Sigmoid colon (tissue), 7 donors: ENCODE measurements around the gene TUBGCP4. TPM values are rescaled to one million over a fixed set of nuclear protein-coding genes. Genes with fewer than 3 reads are reported as not detected.

ENCODE experiments used
- DNase-seq: peaks from one replicate; pipeline ENCODE4 v3.0.0-alpha.2; 2019
- H3K27ac ChIP-seq, 4 donors: fragments of 200-600 bp; sonication (generic); one replicate each; pipeline ENCODE4 v1.5.1; 2016 to 2019; ENCODE audit warnings: mild to moderate bottlenecking in 1 of 4
- H3K27me3 ChIP-seq, 3 donors: fragments of 200-600 bp; sonication (generic); one replicate each; pipeline ENCODE4 v1.5.1; 2019; ENCODE audit warnings: mild to moderate bottlenecking in 1 of 3
- H3K36me3 ChIP-seq, 4 donors: fragments of 200-600 bp; sonication (generic); one replicate each; pipeline ENCODE4 v1.5.1; 2016 to 2019
- H3K4me1 ChIP-seq, 4 donors: fragments of 200-600 bp; sonication (generic); one replicate each; pipeline ENCODE4 v1.5.1; 2017 to 2019
- H3K4me3 ChIP-seq, 4 donors: fragments of 200-600 bp; sonication (generic); one replicate each; pipeline ENCODE4 v1.5.1; 2017 to 2019; ENCODE audit warnings: mild to moderate bottlenecking in 2 of 4, moderate library complexity in 1 of 4
- H3K9me3 ChIP-seq, 4 donors: fragments of 200-600 bp in 3 of 4; sonication (generic) in 3 of 4; one replicate each; pipeline versions ENCODE4 v1.5.1 to v1.6.1; 2013 to 2019
- CTCF ChIP-seq, 4 experiments: fragments of 450-650 bp in 3 of 4; fragments of 200-600 bp in 1 of 4; IDR thresholded peaks; one replicate each; pipeline ENCODE4 v1.5.1; 2016 to 2019; ENCODE audit warnings: antibody characterized with exemption in 4 of 4, mild to moderate bottlenecking in 3 of 4, moderate library complexity in 2 of 4
- EP300 ChIP-seq, 4 donors: sonication (generic); formaldehyde crosslinking; IDR thresholded peaks; one replicate each; pipeline ENCODE4 v1.6.1; 2017; ENCODE audit warnings: antibody characterized with exemption in 4 of 4
- POLR2A ChIP-seq, 2 donors: fragments of 450-650 bp; IDR thresholded peaks; one replicate each; pipeline ENCODE4 v1.6.1; 2016; ENCODE audit warnings: antibody characterized with exemption in 2 of 2, mild to moderate bottlenecking in 2 of 2, moderate library complexity in 2 of 2
- POLR2AphosphoS5 ChIP-seq, 4 donors: sonication (generic); formaldehyde crosslinking; IDR thresholded peaks; one replicate each; pipeline ENCODE4 v1.6.1; 2017; ENCODE audit warnings: antibody characterized with exemption in 4 of 4
- WGBS, 2 donors: extraction: QIAGEN DNeasy Blood & Tissue Kit; methylation state at CpG; one replicate each; pipeline ENCODE4 v1.1.7; 2013; 5-methylcytosine and 5-hydroxymethylcytosine counted together
- intact Hi-C: fragments of 100-400 bp; cut with DNase I; formaldehyde crosslinking; loops from one replicate; pipeline ENCODE4 v1.15.1; 2023
- polyA plus RNA-seq, 3 donors: library from polyadenylated mRNA; stranded (reverse); fragments of 200-250 nt; gene quantifications; one replicate each; pipeline ENCODE4 v1.2.3, GENCODE V29; 2013
- total RNA-seq, 4 donors: library from RNA; depleted of rRNA; stranded (reverse); fragments of >200 nt; gene quantifications; one replicate each; pipeline ENCODE4 v1.1.0, GENCODE V29; 2016
- donor health status: healthy with polysubstance abuse.
- donor health status: Bipolar disorder and iron deficiency.
- donor health status: healthy.

The TUBGCP4 gene, protein sequence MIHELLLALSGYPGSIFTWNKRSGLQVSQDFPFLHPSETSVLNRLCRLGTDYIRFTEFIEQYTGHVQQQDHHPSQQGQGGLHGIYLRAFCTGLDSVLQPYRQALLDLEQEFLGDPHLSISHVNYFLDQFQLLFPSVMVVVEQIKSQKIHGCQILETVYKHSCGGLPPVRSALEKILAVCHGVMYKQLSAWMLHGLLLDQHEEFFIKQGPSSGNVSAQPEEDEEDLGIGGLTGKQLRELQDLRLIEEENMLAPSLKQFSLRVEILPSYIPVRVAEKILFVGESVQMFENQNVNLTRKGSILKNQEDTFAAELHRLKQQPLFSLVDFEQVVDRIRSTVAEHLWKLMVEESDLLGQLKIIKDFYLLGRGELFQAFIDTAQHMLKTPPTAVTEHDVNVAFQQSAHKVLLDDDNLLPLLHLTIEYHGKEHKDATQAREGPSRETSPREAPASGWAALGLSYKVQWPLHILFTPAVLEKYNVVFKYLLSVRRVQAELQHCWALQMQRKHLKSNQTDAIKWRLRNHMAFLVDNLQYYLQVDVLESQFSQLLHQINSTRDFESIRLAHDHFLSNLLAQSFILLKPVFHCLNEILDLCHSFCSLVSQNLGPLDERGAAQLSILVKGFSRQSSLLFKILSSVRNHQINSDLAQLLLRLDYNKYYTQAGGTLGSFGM
- 10 to 100 TPM; 10.2 to 14.6 (median 12.1) TPM for total RNA-seq
- 10 to 100 TPM in 1 of 3 donors, 1 to 10 TPM in 2; 1.8 to 11.2 (median 2.5) TPM for polyA plus RNA-seq

GRCh38 chr15:43370975-43371974 lies at the start of gene TUBGCP4, which contains the start of gene ZSCAN29:
TUBGCP4 (plus strand) TSS chr15:43371101; CDS start chr15:43371355, 254 bp downstream.
ZSCAN29 (minus strand) TSS chr15:43371043; CDS start chr15:43369913, 1,130 bp downstream.
- Histone ChIP-seq H3K4me3 (peak within 1 kb of the TSS; percentile 77 to 93 (median 82)), H3K9me3 (no peaks in the 10 kb centered on the region), H3K36me3 (peaks cover 2 to 12% (median 8%) of the 10 kb centered on the region in 4 donors), H3K27ac (peak within 1 kb of the TSS; percentile 78 to 82 (median 80)), H3K27me3 (no peaks in the 10 kb centered on the region), H3K4me1 (peaks cover 0 to 34% (median 27%) of the 10 kb centered on the region in 4 donors)
- intact Hi-C loops, result no loop called here
- peak in 1 of 4 experiments; percentile 12 for TF ChIP-seq CTCF (IDR thresholded peaks at IDR 0.05)
- TF ChIP-seq POLR2A (IDR thresholded peaks at IDR 0.05), result no peak
- peak in 3 of 4 donors; percentile 12 to 63 (median 52) for TF ChIP-seq POLR2AphosphoS5 (IDR thresholded peaks at IDR 0.05)
- 1 to 2% methylated on average over 66 of the region's 66 CpGs for WGBS, 2 donors
- DNase-seq, result peak; percentile 89

DNA sequence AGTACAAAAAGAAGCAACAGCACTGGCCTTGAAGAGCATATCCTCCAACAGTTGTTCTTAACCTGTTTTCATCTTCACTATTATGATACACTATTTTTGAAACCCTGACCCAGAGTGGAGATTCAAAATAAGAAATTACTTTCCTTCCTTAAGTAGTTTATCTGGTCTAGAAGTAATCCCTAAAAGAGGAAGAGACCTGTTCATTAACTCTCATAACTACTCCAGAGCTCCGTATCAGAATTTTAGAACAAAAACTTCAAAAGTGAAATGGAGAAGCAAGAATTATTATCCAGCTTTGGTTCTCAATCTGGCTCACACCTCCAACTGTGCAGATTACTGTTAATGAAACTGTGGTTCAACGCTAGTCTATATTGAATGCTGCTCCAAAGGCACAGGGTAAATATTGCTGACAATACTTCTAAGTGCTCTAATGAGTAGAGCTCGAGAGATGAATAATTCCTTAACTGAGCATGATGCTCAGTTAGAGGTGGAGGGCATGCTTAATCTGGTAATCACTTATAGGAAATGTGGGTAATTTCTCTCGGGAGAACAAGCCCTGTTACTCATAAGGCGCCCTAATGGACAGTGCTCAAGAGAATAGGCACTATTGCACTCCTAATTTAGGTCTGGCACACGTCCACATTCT lies 45.7 kb upstream of the TUBGCP4 start:
- intact Hi-C loops, result no loop called here
- H3K4me3 ChIP-seq, result no peak overlapping the region
- no peaks in the 10 kb centered on the region for H3K36me3 ChIP-seq
- peaks cover 0 to 22% (median 18%) of the 10 kb centered on the region in 4 donors for H3K4me1 ChIP-seq
- no peaks in the 10 kb centered on the region for H3K9me3 ChIP-seq
- TF ChIP-seq CTCF (IDR thresholded peaks at IDR 0.05), result no peak
- TF ChIP-seq POLR2A (IDR thresholded peaks at IDR 0.05), result no peak
- no peak for TF ChIP-seq POLR2AphosphoS5 (IDR thresholded peaks at IDR 0.05)
- TF ChIP-seq EP300 (IDR thresholded peaks at IDR 0.05), result no peak
- DNase-seq, result no peak
- no peaks in the 10 kb centered on the region for H3K27me3 ChIP-seq
- H3K27ac ChIP-seq, result no peak overlapping the region
- 77% methylated on average over 6 of the region's 6 CpGs for WGBS, 2 donors

DNA sequence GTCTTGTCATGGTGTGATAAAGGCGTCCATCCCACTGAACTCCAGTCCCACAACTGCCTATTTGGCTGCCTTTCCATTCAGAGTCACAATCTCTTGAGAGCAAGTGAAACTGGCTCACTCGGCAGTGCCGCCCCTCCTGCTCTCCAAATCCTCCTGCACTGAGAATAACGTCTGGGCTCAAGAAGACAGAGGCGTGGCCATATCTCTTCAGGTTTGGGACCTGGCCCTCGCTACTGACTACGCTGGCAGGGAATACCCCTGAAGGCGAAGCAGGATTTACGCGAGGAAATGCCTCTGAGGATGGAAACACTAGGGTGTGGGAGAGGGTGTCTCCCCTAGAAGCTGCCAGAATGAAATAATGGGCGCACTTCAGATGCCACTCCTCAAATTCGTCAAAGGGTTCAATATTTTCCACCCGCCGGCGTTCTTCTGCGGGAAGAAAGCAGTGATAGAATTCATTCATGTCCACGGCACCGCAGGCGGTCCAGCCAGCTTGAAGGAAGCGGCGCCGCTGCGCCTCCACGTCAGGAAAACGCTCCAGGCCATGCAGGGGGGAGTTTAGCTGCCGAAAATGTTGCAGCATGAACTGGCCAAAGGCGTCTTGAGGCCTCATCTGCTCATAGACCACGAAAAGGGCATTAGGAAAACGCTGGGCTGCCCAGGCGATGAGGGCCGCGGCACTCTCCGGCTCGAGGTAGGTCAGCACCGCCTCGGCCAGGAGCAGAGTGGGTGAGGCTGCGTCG lies 41.5 kb upstream of the TUBGCP4 start:
- Histone ChIP-seq H3K9me3 (no peaks in the 10 kb centered on the region), H3K27me3 (no peaks in the 10 kb centered on the region), H3K4me3 (peak overlapping the region; percentile 69 to 80 (median 72)), H3K27ac (peak overlapping the region; percentile 86 to 98 (median 96)), H3K4me1 (peaks cover 0 to 26% (median 19%) of the 10 kb centered on the region in 4 donors), H3K36me3 (peaks cover 0 to 2% (median 0%) of the 10 kb centered on the region in 4 donors)
- intact Hi-C loops, result no loop called here
- peak; percentile 74 for DNase-seq
- WGBS, 2 donors, result 7 to 19% methylated on average over 38 of the region's 38 CpGs
- TF ChIP-seq EP300 (IDR thresholded peaks at IDR 0.05), result no peak
- no peak for TF ChIP-seq POLR2A (IDR thresholded peaks at IDR 0.05)
- no peak for TF ChIP-seq CTCF (IDR thresholded peaks at IDR 0.05)
- TF ChIP-seq POLR2AphosphoS5 (IDR thresholded peaks at IDR 0.05), result no peak
